Esophagus (tissue), 2 donors: ENCODE measurements around the gene COX6A1. TPM values are rescaled to one million over a fixed set of nuclear protein-coding genes. Genes with fewer than 3 reads are reported as not detected.

Experiments
- H3K27ac ChIP-seq, 2 donors: one replicate each; pipeline ENCODE4 v1.5.1; 2013; ENCODE audit warnings: low read depth in 2 of 2, mild to moderate bottlenecking in 2 of 2, inconsistent platforms in 1 of 2, low read length in 1 of 2, moderate library complexity in 1 of 2
- H3K27me3 ChIP-seq, 2 donors: one replicate each; pipeline ENCODE4 v1.6.1; 2013; ENCODE audit warnings: low read length in 2 of 2, control low read depth in 1 of 2, mild to moderate bottlenecking in 1 of 2; ENCODE audit not compliant: insufficient read depth in 2 of 2, control insufficient read depth in 1 of 2
- H3K36me3 ChIP-seq, 2 donors: one replicate each; pipeline ENCODE4 v1.6.1; 2013; ENCODE audit warnings: low read length in 1 of 2; ENCODE audit not compliant: control insufficient read depth in 2 of 2, insufficient read depth in 2 of 2
- H3K4me1 ChIP-seq, 2 donors: one replicate each; pipeline ENCODE4 v1.6.1; 2013; ENCODE audit warnings: low read length in 1 of 2; ENCODE audit not compliant: control insufficient read depth in 2 of 2, insufficient read depth in 2 of 2
- H3K4me3 ChIP-seq, 2 donors: one replicate each; pipeline ENCODE4 v1.5.1; 2013; ENCODE audit warnings: low read length in 2 of 2, mild to moderate bottlenecking in 2 of 2, low read depth in 1 of 2, moderate library complexity in 1 of 2
- H3K9me3 ChIP-seq, 2 donors: one replicate each; pipeline ENCODE4 v1.6.1; 2013; ENCODE audit warnings: mild to moderate bottlenecking in 2 of 2, low read depth in 1 of 2, low read length in 1 of 2, moderate library complexity in 1 of 2; ENCODE audit not compliant: control insufficient read depth in 2 of 2, insufficient read depth in 1 of 2
- WGBS, 2 donors: extraction: QIAGEN DNeasy Blood & Tissue Kit; methylation state at CpG; one replicate each; pipeline ENCODE4 v1.1.7; 2013; 5-methylcytosine and 5-hydroxymethylcytosine counted together
- polyA plus RNA-seq, 2 donors: library from polyadenylated mRNA; stranded (reverse); fragments of 200-250 nt; gene quantifications; one replicate each; pipeline ENCODE4 v1.2.3, GENCODE V29; 2013
- donor health status: healthy with polysubstance abuse.
- donor health status: Bipolar disorder and iron deficiency.

Gene COX6A1
- polyA plus RNA-seq, 2 donors = 1,054 to 1,119 TPM

DNA sequence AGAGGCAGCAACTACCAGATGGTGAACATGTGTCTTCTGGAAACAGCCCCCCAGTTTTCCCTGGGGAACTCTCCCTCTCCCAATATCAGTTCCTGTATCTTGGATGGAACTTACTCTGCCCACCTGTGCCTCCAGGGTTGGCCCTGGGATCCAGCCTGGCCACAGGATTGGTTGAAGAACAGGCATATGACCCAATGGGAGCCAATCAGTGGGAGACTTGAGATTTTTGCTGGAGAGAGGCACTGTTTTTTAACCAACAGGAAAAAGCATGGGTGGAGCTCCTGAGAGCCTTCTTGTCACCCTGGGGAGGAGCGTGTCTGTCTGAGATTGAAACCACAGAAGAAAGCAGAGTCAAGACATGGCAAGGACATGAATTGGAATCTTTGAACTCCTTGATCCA lies 33.6 kb upstream of the COX6A1 start:
- 68 to 80% methylated on average over 1 of the region's 1 CpG for WGBS, 2 donors
- H3K36me3 ChIP-seq = no peaks in the 10 kb centered on the region
- H3K4me3 ChIP-seq = no peak overlapping the region
- H3K4me1 ChIP-seq = no peaks in the 10 kb centered on the region
- no peaks in the 10 kb centered on the region for H3K9me3 ChIP-seq
- H3K27ac ChIP-seq = no peak overlapping the region
- no peaks in the 10 kb centered on the region for H3K27me3 ChIP-seq

- no peak overlapping the region for H3K4me3 ChIP-seq
- 80 to 84% methylated on average over 3 of the region's 3 CpGs for WGBS, 2 donors
- no peaks in the 10 kb centered on the region for H3K4me1 ChIP-seq
- H3K27ac ChIP-seq = no peak overlapping the region
- H3K27me3 ChIP-seq = no peaks in the 10 kb centered on the region
- H3K9me3 ChIP-seq = no peaks in the 10 kb centered on the region
- H3K36me3 ChIP-seq = no peaks in the 10 kb centered on the region
Observed at GRCh38 chr12:120406069-120406468, 31.8 kb upstream of the COX6A1 start.

DNA sequence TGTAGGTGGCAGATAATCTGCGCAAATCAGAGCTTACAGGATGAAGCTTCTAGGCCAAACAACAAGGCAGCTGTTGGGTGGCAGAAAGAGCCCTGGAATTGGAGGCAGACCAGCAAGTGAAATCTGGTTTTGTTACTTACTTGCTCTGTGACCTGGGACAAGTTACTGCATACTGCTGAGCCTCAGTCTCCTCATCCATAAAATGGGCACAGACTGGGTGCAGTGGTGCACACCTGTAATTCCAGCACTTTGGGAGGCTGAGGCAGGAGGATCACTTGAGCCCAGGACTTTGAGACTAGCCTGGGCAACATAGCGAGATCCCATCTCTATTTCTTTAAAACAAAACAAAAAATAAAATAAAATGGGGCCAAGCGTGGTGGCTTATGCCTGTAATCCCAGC lies 31.4 kb upstream of the COX6A1 start:
- no peak overlapping the region for H3K27ac ChIP-seq
- no peaks in the 10 kb centered on the region for H3K36me3 ChIP-seq
- H3K9me3 ChIP-seq = no peaks in the 10 kb centered on the region
- no peaks in the 10 kb centered on the region for H3K4me1 ChIP-seq
- H3K4me3 ChIP-seq = no peak overlapping the region
- no peaks in the 10 kb centered on the region for H3K27me3 ChIP-seq
- 92 to 97% methylated on average over 3 of the region's 3 CpGs for WGBS, 2 donors

DNA sequence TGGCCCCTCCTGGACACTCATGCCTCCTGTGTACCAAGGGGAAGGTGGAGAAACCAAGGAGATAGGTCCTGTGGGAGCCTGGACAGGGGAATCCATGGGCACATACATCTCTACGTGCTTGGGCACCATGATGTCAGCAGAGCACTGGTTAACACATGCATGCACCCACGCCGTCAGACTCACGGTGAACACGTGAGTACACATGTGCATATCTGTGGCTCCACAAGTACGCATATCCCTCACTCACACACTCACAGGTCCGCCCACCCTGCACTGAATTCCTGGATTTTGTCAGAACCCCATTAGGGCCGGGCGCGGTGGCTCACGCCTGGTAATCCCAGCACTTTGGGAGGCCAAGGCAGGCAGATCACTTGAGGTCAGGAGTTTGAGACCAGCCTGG lies 29.1 kb upstream of the COX6A1 start:
- H3K4me3 ChIP-seq = no peak overlapping the region
- H3K9me3 ChIP-seq = no peaks in the 10 kb centered on the region
- H3K4me1 ChIP-seq = no peaks in the 10 kb centered on the region
- H3K27ac ChIP-seq = no peak overlapping the region
- no peaks in the 10 kb centered on the region for H3K27me3 ChIP-seq
- H3K36me3 ChIP-seq = no peaks in the 10 kb centered on the region
- 93 to 96% methylated on average over 11 of the region's 11 CpGs for WGBS, 2 donors

- Histone ChIP-seq H3K27ac (no peak overlapping the region), H3K9me3 (no peaks in the 10 kb centered on the region), H3K36me3 (no peaks in the 10 kb centered on the region), H3K4me3 (no peak overlapping the region), H3K4me1 (no peaks in the 10 kb centered on the region), H3K27me3 (no peaks in the 10 kb centered on the region)
- 79 to 84% methylated on average over 7 of the region's 7 CpGs for WGBS, 2 donors
Observed at GRCh38 chr12:120412421-120412820, 25.5 kb upstream of the COX6A1 start.

DNA sequence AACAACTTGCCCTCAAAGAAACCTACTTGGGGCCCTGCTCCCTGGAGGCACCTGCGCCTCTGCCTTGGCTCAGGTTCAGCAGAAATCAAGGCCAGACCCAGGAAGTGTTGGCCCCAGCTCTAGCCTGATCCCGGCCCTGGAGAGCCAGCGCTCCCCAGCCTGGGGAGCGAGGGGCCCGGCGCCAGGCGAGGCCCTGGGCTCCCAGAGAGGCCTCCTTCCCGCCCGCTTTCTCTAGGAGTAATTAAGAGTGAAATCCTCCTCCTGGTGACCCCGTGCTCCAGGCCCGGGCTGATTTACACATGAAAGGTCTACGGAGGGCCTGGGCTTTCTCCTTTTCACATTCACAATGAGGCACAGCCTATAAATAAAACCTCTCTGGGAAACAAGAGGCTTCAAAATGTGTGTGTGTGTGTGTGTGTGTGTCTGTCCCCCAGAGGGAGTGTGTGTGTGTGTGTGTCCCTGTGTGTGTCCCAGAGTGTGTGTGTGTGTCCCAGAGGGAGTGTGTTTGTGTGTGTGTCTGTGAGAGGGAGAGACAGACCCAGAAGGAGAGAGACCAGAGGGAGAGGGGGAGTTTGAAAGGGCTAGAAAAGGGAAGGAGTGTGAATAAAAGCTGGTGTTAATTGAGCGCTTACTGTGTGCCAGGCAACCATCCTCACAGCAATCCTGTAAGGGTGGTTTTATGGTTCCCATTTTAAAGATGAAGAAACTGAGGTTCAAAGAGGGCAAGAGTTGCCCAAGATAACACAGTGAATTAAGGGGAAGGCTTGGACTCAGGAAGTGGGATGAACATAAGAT lies 23.8 kb upstream of the COX6A1 start:
- Histone ChIP-seq H3K4me3 (no peak overlapping the region), H3K9me3 (no peaks in the 10 kb centered on the region), H3K27ac (no peak overlapping the region), H3K36me3 (no peaks in the 10 kb centered on the region), H3K4me1 (no peaks in the 10 kb centered on the region), H3K27me3 (no peaks in the 10 kb centered on the region)
- WGBS, 2 donors = 39 to 45% methylated on average over 13 of the region's 13 CpGs

GRCh38 chr12:120416490-120417216 lies 21.3 kb upstream of the COX6A1 start:
- no peak overlapping the region for H3K4me3 ChIP-seq
- H3K36me3 ChIP-seq = no peaks in the 10 kb centered on the region
- H3K9me3 ChIP-seq = no peaks in the 10 kb centered on the region
- H3K27ac ChIP-seq = no peak overlapping the region
- 78 to 79% methylated on average over 7 of the region's 7 CpGs for WGBS, 2 donors
- no peaks in the 10 kb centered on the region for H3K4me1 ChIP-seq
- no peaks in the 10 kb centered on the region for H3K27me3 ChIP-seq

GRCh38 chr12:120417917-120418580 lies 19.9 kb upstream of the COX6A1 start:
- Histone ChIP-seq H3K4me3 (no peak overlapping the region), H3K9me3 (no peaks in the 10 kb centered on the region), H3K27me3 (no peaks in the 10 kb centered on the region), H3K4me1 (no peaks in the 10 kb centered on the region), H3K27ac (no peak overlapping the region), H3K36me3 (no peaks in the 10 kb centered on the region)
- WGBS, 2 donors = 54 to 63% methylated on average over 4 of the region's 4 CpGs

- Histone ChIP-seq H3K27me3 (no peaks in the 10 kb centered on the region), H3K9me3 (no peaks in the 10 kb centered on the region), H3K36me3 (no peaks in the 10 kb centered on the region), H3K4me1 (no peaks in the 10 kb centered on the region), H3K27ac (no peak overlapping the region), H3K4me3 (no peak overlapping the region)
- 72 to 76% methylated on average over 4 of the region's 4 CpGs for WGBS, 2 donors
Observed at GRCh38 chr12:120421701-120422100, 16.2 kb upstream of the COX6A1 start.
